HG03575 (cell line): Measurements from ENCODE around the gene IRGC.
"Not testable (repeated sequence)": the region's sequence is repeated elsewhere in the genome, so short reads cannot be mapped to it uniquely, and the experiment has no call there.

Experiments used
- ATAC-seq: cut with Tn5 transposase; IDR thresholded peaks from one replicate; pipeline ENCODE4 v1.9.1; 2021; ENCODE audit not compliant: unreplicated experiment, insufficient number of reproducible peaks, low FRiP score; ENCODE audit errors: extremely low read depth

IRGC gene

DNA sequence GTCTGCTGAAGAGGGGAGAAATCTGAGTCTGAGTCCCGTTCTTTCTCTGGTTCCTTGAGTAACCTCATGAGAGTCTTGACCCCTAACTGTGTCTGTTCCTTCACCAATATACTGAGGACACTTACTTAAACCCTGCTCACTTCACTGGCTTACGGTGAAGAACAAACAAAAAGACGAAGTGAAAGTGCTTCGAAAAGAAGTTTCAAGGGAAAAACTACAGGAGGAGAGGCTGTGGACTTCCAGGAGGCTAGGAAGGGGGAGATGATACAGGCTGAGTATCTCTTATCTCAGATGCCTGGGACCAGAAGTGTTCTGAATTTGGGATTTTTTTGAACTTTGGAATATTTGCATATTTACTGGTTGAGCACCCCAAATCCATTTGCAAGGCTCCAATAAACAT lies 32.8 kb downstream of the IRGC start:
- no peak for ATAC-seq

DNA sequence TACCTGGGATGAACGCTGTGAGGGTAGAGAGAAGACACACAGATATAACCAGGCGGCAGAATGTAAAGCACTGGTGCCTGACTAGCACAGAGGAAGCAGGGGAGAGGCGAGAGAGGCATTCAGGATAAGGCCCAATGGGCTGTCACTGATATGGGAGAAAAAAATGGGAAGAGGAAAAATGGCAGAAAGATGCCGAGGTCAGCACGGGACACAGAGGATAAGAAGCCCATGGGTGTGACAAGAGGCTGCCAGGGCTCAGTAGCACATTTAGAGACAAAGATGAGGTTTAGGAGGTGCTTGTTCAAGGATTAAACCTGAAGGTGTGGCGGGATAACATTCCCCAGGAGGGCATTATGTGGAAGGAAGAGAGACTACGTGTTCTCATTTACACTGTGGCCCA lies 33.3 kb downstream of the IRGC start:
- no peak for ATAC-seq

DNA sequence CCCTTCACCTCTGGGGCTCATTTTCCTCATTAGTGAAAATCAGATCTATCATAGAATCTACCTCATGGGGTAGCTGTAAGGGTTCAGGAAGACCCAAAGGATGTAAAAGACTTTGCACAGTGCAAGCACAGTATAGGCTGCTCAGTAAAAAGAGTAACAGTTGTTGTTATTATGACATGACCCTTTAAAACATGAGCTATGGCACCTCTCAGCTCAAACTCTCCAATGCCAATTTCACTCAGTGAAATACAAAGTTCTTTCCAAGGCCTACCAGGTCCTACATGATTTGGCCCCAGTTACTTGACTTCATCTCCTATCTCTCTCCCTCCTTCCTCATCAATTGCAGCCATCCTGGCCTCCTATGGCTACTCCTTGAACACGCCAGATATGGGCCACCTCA lies 34.0 kb downstream of the IRGC start:
- no peak for ATAC-seq

DNA sequence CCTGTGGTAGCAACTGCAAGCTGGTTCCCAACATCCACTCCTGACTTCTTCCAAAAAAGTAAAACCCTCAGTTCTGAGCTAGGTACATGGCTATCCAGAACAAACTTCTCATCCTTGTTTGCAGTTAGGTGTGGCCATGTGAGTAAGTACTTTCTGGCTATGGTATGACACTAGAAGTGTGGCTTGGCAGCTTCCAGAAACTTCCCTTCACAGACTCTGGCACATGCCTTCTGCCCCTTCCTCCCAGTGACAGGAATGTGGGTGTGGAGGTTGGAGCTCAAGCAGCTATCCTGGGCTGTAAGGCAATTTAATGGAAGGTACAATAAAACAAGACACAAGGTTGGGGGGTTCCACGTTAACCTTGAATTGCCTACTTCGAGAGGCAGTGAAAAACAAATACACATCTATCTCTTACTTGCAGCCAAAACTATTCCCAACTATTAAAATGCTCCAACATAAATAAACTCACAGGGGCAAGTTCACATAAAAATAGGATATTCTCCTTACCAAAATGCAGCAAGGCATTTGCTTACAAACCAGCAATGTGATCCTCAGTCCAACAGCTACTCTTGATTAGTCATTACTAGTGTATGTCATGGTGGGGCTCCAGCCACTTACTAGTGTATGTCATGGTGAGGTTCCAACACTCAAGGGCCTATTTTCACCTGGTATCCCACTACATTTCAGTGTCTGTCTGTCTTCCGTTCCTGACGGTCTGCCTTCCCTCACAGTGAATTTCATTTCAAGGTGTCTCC lies 35.8 kb downstream of the IRGC start:
- ATAC-seq = no peak

DNA sequence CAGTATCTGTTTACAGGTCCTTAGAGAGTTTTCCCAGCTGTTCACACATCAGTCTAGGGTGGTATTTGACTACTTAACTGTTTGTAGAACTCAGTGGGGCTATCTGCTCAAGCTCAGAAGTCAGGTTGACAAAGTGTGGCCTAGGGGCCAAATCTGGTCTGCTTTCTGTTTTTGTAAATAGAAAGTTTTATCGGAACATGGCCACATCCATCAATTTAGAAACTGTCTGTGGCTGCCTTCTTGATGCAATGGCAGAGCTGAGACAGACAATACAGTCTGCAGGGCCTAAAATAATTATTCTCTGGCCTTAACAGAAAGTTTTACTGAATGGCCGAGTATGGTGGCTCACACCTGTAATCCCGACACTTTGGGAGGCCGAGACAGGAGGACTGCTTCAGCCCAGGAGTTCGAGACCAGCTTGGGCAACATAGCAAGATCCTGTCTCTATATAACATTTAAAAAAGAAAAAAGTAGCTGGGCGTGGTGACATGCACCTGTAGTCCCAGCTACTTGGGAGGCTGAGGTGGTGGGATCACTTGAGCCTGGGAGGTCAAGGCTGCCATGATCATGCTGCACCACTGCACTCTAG lies 36.5 kb downstream of the IRGC start:
- no peak for ATAC-seq

DNA sequence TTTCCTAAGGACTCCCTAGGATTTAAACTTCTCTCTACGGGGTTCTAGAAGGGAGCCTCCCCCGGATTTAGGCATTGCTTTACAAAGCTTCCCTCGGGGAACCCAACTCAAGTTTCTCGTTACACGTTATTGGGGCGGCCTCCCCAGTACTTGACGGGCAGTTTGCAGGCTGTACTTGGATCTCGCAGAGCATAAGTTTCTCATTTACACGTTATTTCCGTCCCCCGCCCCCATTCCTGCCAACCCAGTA lies 38.3 kb downstream of the IRGC start:
- no peak for ATAC-seq

DNA sequence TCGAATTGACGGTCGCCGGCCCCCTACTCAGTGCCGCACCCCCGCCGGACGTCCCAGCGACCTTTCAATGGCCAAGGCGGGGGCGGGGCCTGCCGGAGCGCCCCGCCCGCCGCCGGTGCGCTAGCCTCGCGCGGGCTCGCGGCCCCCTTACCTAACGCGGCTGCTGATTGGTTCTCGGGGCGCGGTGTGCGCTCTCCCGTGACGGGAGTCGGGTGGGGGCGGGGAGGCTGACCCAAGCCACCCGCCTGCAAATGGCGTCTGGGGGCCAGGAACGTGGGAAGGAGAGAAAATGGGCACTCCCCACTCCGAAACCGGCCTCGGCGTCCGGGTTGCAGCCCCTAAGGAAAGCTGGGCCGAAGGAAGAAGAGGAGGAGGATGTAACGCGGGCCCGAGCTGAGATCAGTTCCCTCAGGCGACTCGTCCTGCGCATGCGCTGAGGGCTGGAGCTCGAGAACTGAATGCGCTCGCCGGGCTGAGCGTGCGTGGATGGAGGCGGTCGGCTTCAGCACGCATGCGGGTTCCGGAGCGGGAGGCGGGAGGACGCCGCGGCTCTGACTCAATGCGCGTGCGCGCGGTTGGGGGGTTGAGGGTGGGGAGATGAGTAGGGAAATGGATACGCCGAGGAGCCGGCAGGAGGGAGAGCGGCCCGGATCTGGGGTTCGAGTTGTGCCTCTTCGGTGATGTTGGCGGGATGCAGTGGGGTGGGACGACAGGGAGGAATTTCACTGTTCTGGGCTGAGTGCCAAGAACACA lies 38.8 kb downstream of the IRGC start, which contains the start of gene SMG9:
TSS of gene SMG9 (minus strand) at position 460 of the 753 bp plus-strand sequence. CDS start 4,221 bp downstream, outside the sequence.
- no peak for ATAC-seq

DNA sequence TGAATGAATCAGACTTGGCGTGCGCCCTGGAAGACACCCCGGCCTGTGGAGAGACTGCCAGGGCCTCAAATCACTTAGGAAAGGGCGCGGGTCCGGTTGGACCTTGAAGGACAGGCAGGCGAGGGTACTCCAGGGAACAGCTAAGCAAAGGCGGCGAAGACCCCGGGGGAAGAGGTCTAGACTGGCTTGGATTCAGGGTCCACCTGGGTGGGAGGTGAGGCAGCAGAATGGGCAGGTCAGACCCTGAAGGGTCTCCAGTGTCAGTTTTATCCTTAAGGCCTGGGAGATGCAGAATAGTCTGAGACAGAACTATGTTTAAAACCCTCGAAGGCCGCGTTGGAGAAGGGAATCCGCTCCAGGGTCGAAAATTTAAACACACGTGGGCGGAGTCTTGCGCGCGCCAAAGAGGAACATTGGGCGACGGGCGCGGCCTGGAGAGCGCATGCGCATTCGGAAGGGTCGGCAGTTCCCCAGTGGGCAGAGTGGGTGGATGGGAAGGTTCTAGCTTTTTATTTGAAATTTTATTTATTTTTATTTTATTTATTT lies 39.5 kb downstream of the IRGC start:
- no peak for ATAC-seq

DNA sequence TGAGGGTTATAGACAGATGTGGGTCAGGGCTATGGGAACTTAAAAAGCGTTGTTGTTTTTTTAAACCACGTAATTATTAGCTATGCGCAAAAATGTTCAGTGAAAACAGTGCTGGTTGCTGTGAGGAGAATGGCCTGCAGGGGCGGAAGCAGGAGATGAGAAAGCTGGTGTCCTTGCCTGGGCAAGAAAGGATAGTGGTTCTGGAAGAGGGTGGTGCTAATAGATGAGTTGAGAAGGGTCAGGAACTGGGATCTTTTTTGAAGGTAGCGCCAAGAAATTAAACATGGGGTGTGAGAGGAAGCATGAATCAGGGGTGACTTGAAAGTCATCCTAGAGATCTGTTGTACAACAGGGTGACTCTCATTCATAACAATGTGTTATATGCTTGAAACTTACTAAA lies 43.6 kb downstream of the IRGC start:
- ATAC-seq = no peak

DNA sequence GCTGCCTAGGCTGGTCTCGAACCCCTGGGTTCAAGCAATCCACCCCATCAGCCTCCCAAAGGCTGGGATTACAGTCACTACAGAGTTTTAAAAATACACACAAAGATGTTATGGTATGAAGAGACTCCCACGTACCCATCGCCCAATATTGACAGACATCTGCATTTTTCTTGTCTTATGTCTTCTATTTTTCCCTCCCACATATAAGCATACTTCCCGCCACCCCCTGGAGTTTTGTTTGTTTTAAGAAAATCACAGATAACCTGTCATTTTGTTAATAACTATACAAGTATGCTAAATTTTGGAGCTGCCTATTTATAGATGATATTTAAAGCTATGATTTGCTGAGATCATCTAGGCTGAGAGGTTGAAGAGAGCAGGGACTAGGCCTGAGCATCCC lies 45.1 kb downstream of the IRGC start:
- ATAC-seq = no peak

DNA sequence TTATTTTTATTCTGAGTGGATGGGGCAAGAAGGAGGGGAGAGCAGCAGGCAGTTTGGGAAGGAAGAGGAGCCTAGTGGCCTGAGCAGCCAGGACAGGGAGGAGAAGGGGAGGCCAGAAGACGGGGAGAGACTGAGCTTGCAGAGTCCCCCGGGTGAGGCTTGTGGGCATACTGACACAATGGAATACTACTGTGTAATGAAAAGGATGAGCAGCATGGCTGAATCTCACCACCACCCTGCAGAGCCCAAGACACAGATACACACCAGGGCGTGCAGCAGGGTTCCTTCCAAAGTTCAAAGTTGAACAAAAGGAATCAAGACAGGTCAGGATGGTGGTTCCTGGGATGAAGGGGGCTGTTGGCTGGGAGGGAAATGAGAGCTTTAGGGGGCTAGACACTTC lies 46.9 kb downstream of the IRGC start:
- ATAC-seq = no peak

DNA sequence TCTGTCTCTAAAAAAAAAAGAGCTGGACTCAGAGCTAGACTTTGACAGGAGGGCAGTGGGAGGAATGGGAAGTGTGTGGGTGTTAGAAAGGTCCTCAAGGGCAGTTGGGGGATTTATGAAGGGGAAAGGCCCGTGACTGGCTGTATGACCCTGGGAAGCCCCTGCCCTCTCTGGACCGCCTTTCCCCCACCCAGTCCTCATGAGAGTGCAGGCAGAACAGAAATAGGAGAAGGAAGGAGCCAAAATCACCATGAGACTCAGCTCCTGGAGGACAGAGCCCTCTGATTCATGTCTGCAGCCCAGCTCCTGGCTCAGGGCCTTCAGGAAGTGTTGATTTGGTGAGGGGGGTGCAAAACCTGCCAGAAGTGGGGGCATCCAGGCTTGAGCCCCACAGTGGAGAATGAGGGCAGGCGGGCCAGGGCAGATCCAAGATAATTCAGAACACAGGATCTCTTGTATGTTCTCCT lies 47.6 kb downstream of the IRGC start:
- ATAC-seq = no peak

DNA sequence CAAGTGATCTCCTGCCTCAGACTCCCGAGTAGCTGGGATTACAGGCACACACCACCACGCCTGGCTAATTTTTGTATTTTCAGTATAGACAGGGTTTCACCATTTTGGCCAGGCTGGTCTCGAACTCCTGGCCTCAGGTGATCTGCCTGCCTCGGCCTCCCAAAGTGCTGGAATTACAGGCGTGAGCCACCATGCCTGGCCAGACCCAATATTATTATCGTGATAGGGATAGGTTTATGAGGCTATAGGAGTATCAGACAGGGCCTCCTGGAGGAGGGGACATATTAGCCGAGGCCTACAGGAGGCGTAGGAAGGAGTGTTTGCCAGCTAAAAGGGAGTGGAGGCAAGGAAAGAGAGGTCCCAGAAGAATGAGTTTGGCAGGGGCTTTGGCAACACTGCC lies 48.8 kb downstream of the IRGC start:
- not testable (repeated sequence) for ATAC-seq

DNA sequence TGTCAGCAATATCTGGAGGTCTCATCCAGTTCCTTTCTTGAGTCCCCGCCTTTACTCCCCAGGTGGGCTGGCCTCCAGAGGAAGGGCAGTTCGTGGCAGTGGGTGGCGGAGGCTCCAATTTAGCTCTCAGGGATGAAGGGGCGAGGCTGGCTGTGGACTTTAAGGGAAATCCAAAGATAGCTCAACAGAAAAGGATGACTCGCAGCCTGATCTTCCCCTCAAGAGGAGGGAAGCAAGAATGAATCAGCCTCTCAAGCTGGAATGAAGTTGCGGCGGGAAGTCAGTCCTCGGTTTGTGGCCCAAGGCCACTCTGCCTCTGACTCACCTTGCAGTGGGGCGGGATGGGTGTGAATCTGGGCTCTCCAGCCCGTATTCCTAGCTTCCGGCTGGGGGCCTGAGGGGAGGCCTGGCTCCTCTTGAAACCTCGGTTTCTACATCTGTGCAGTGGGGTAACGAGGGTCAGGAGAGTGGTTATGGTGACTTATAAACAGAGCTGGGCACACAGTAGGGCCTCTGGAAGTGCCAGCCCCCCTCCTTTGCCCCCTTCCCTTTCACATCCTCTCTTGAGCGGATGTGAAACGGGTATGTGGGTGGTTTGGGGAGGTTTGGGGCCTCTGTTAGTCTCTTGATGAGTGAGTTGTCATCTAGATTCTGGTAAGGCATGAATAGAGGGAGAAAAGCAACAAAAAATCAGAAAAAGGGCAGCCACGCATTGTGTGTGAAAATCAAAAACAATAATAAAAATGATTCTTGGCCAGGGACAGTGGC lies 49.4 kb downstream of the IRGC start:
- no peak for ATAC-seq

DNA sequence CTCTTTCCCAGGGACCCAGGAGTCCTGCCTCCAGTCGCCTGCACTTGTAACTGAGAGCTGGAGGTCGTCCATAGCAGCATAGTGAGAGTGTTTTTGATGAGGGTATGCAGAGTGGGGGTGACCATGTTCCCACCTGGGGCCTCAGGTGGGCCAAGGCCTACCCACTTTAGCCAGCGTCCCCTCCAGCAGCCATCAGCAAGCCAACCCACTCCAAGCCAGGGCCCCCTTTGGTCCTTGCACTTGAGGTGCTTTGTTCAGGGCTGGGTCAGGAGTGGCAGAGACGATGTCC lies 50.8 kb downstream of the IRGC start:
- ATAC-seq = no peak

DNA sequence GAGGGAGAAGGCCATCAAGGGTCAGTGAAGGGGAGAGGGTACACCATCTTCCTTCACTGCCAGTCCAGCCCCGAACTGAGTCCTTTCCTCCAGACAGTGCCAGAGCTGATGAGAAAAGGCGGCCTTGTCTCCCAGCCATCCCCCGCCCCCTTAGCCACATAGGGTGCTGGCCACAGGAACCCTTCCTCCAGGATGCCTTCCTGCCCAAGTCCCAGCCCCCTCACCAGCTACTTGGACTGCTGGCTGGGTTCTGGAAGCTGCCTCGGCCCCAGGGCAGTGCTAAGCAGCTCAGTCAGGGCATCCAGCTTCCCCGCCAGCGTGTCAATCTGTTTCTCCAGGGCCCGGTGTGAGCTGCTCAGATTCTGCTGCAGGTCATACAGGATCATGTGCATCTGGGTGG lies 51.4 kb downstream of the IRGC start:
- no peak for ATAC-seq

DNA sequence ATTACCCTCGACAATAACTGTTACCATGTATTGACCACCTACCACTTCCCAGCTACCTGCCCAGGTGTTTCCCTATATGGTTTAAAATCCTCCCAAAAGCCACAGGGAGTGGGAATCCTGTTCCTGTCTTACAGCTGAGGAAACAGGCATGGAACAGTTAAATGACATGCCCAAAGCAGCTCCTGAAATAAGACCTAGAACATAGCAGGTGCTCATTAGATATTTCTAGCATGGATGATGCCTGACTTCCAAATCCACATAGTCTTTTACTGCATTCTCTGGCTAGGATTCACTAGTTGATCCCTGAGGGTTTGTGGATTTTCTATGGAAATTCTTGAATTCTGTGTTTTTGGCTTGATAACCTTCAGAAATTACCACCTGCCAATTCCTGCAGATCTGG lies 51.9 kb downstream of the IRGC start:
- ATAC-seq = no peak

DNA sequence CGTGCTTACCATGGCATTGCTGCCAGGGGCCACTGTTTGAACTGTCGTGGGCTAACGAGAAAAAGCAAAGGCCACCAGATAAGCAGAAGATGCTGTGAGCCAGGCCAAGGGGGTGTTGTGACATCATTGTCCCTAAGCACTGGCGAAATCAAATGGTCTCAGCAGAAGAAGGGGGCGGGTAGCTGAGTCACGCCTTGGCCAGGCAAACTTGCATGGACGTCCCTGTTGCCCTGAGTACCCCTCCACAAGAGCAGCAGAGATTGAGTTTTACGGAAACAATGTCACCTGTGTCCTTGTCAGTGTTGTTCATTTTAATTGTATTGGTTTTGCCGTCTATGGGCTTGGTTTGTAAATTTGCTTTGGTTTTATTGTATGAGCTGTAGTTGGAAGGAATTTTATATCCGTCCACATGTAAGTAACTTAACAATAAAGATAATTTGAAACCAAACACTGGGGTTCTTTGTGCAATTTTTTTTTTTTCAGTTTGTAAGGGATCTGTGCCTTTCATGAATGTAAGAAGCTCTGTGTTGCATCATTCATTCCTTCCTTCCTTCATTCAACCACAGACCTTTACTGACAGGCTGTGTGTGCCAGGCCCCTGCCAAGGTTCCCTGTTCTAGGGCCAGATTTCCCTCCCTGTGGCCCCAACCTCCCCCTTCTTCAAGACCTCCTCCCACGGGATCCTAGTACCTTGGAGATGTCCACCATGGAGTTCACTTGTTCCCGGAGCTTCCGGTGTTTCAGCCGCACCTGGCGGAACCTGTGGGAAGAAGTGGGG lies 52.6 kb downstream of the IRGC start:
- ATAC-seq = no peak

DNA sequence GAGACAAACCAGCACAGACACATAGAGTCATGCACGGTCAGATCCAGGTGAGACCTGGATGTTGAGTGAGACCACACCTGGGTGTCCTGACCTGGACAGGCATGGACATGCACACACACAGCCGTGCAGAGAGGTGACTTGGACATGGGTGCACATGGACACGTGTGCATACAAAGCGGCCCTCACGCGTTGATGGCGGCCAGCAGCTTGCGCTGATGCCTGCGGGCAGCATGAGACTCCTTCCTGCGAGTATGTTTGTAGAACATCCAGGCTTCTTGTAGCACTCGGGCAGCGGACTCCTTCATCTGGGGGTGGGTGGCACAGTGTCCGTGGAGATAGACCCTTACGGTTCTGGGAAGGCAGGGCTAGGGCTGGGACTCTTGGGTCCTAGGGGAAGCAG lies 53.4 kb downstream of the IRGC start:
- no peak for ATAC-seq
